Hepatocyte (in vitro differentiated cells): Measurements from ENCODE around the gene NHERF2. TPM values are rescaled to one million over a fixed set of nuclear protein-coding genes. Genes with fewer than 3 reads are reported as not detected.

Experiments used
- DNase-seq: peaks from one replicate; pipeline ENCODE4 v3.0.0-alpha.2; 2016; ENCODE audit warnings: low spot score
- H2AFZ ChIP-seq: fragments of 200-600 bp; sonication (generic); 2 replicates; pipeline ENCODE4 v1.6.0; 2016; ENCODE audit warnings: antibody characterized with exemption, mild to moderate bottlenecking
- H3K27ac ChIP-seq: fragments of 200-600 bp; sonication (generic); 2 replicates; pipeline ENCODE4 v1.5.1; 2016; ENCODE audit warnings: mild to moderate bottlenecking
- H3K27me3 ChIP-seq: fragments of 200-600 bp; sonication (generic); 2 replicates; pipeline ENCODE4 v1.6.1; 2016
- H3K36me3 ChIP-seq: fragments of 200-600 bp; sonication (generic); replicated peaks from 2 replicates; pipeline ENCODE4 v1.5.1; 2016; ENCODE audit warnings: low read depth; ENCODE audit not compliant: insufficient read depth
- H3K4me1 ChIP-seq: fragments of 200-600 bp; sonication (generic); 2 replicates; pipeline ENCODE4 v1.5.1; 2016; ENCODE audit warnings: mild to moderate bottlenecking, moderate library complexity; ENCODE audit not compliant: insufficient read depth
- H3K4me2 ChIP-seq: fragments of 200-600 bp; sonication (generic); 2 replicates; pipeline ENCODE4 v1.6.0; 2016
- H3K4me3 ChIP-seq: fragments of 200-600 bp; sonication (generic); 2 replicates; pipeline ENCODE4 v1.5.1; 2016; ENCODE audit warnings: mild to moderate bottlenecking
- H3K79me2 ChIP-seq: fragments of 200-600 bp; sonication (generic); 2 replicates; pipeline ENCODE4 v1.6.0; 2017; ENCODE audit warnings: mild to moderate bottlenecking
- H3K9me2 ChIP-seq: fragments of 200-600 bp; sonication (generic); replicated peaks from 2 replicates; pipeline ENCODE4 v1.6.0; 2017; ENCODE audit warnings: mild to moderate bottlenecking; ENCODE audit not compliant: insufficient read depth
- H3K9me3 ChIP-seq: fragments of 200-600 bp; sonication (generic); 2 replicates; pipeline ENCODE4 v1.5.1; 2016; ENCODE audit warnings: low read depth, mild to moderate bottlenecking
- H4K20me1 ChIP-seq: fragments of 200-600 bp; sonication (generic); 2 replicates; pipeline ENCODE4 v1.6.0; 2016; ENCODE audit warnings: mild to moderate bottlenecking; ENCODE audit not compliant: insufficient read depth, poor library complexity, severe bottlenecking
- CTCF ChIP-seq: fragments of 200-600 bp; sonication (generic); IDR thresholded peaks from 2 replicates; pipeline ENCODE4 v1.5.1; 2016; ENCODE audit warnings: antibody characterized with exemption, mild to moderate bottlenecking; ENCODE audit not compliant: poor library complexity
- EZH2 ChIP-seq: fragments of 200-600 bp; sonication (generic); IDR thresholded peaks from 2 replicates; pipeline ENCODE4 v1.6.1; 2016; ENCODE audit warnings: antibody characterized with exemption, mild to moderate bottlenecking, borderline replicate concordance
- EZH2phosphoT487 ChIP-seq: fragments of 200-600 bp; sonication (generic); IDR thresholded peaks from one replicate; pipeline ENCODE4 v1.6.1; 2018; ENCODE audit warnings: antibody characterized with exemption, mild to moderate bottlenecking, low read depth, moderate library complexity; ENCODE audit not compliant: unreplicated experiment, severe bottlenecking
- WGBS: methylation state at CpG from one replicate; pipeline ENCODE4 v1.1.6; 2016; ENCODE audit warnings: low lambda C conversion rate; ENCODE audit errors: missing lambda C conversion rate; 5-methylcytosine and 5-hydroxymethylcytosine counted together
- polyA plus RNA-seq: library from polyadenylated mRNA; unstranded; fragments of >200 nt; fragmentation: Nextera tagmentation; extraction: Ambion mirVana; gene quantifications from 2 replicates; pipeline ENCODE4 v1.2.1, GENCODE V29; 2016
- total RNA-seq: library from RNA; depleted of rRNA; stranded (reverse); fragments of >200 nt; gene quantifications from 2 replicates; pipeline ENCODE4 v1.2.3, GENCODE V29; 2014

The NHERF2 gene
- total and polyA plus RNA-seq, 2 experiments from 2014 or later, result 29.6 to 43.8 TPM

- peaks cover 17% of the 10 kb centered on the region for H3K79me2 ChIP-seq
- no peaks in the 10 kb centered on the region for H3K9me2 ChIP-seq
- no peak overlapping the region for H3K4me2 ChIP-seq
- no peak for DNase-seq
- peaks cover 15% of the 10 kb centered on the region for H3K4me1 ChIP-seq
- no peaks in the 10 kb centered on the region for H3K36me3 ChIP-seq
- no peaks in the 10 kb centered on the region for H3K27me3 ChIP-seq
- TF ChIP-seq EZH2phosphoT487 (no peak), CTCF (no peak), EZH2 (no peak)
- H3K9me3 ChIP-seq, result no peaks in the 10 kb centered on the region
- WGBS, result 98% methylated on average over 25 of the region's 28 CpGs
- H3K27ac ChIP-seq, result no peak overlapping the region
- no peak overlapping the region for H2AFZ ChIP-seq
- H4K20me1 ChIP-seq, result peaks cover 18% of the 10 kb centered on the region
- no peak overlapping the region for H3K4me3 ChIP-seq
Measured at GRCh38 chr16:1999866-2000514, 26.7 kb upstream of the NHERF2 start.

GRCh38 chr16:2001035-2001434 is 25.7 kb upstream of the NHERF2 start:
- H4K20me1 ChIP-seq, result peaks cover 29% of the 10 kb centered on the region
- peaks cover 27% of the 10 kb centered on the region for H3K79me2 ChIP-seq
- H3K4me1 ChIP-seq, result peaks cover 15% of the 10 kb centered on the region
- TF ChIP-seq CTCF, result no peak
- TF ChIP-seq EZH2, result no peak
- TF ChIP-seq EZH2phosphoT487, result no peak
- H2AFZ ChIP-seq, result no peak overlapping the region
- no peaks in the 10 kb centered on the region for H3K36me3 ChIP-seq
- no peak overlapping the region for H3K4me2 ChIP-seq
- H3K9me3 ChIP-seq, result no peaks in the 10 kb centered on the region
- 97% methylated on average over 19 of the region's 19 CpGs for WGBS
- no peak overlapping the region for H3K4me3 ChIP-seq
- H3K27ac ChIP-seq, result no peak overlapping the region
- H3K9me2 ChIP-seq, result no peaks in the 10 kb centered on the region
- no peak for DNase-seq
- no peaks in the 10 kb centered on the region for H3K27me3 ChIP-seq

DNA sequence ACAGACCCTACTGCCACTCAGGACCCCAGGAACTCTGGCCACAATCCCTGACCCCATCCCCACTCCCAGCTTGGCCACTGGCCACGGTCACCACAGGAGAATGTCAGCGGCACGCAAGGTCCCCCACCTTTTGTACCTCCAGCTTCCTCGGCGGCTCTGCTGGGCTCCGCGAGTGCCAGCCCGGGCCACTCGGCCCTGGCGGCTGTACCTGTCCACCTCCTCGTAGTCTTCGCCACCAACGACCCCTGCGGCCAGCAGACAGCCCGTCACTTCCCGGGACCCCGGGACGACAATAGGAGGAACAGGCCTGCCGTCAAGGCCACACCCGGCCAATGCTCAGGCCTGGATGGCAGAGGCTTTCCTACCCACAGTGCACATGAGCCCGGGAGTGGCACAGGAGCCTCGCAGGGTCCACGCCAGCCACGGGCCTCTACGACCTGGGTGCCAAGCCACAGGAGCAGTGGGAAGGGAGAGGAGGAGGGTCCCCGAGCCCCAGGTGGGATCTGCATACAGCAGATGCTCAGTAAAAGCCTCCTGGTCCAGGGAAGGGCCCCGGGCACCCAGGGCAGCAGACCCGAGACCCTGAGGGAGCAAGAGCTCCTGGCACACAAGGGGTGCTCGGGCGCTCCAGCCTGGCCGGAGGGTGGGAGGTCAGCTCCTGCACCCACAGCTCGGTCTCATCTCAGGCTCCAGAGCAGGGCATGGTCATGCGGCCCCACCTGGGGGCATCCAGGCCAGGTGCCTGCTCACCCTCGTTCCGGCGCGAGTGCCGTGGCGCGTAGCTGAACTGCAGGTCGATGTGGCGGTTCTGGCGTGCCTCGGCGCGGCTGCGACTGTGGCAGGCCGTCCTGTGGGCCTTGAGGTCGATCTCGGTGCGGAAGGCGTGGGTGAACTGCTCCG is 25.0 kb upstream of the NHERF2 start:
- no peaks in the 10 kb centered on the region for H3K27me3 ChIP-seq
- no peaks in the 10 kb centered on the region for H3K36me3 ChIP-seq
- WGBS, result 98% methylated on average over 53 of the region's 53 CpGs
- peaks cover 35% of the 10 kb centered on the region for H4K20me1 ChIP-seq
- no peak for TF ChIP-seq CTCF
- TF ChIP-seq EZH2phosphoT487, result no peak
- no peaks in the 10 kb centered on the region for H3K9me2 ChIP-seq
- no peak for DNase-seq
- no peak overlapping the region for H3K4me2 ChIP-seq
- H3K4me3 ChIP-seq, result no peak overlapping the region
- H3K27ac ChIP-seq, result no peak overlapping the region
- H2AFZ ChIP-seq, result no peak overlapping the region
- peaks cover 34% of the 10 kb centered on the region for H3K79me2 ChIP-seq
- no peaks in the 10 kb centered on the region for H3K9me3 ChIP-seq
- peaks cover 14% of the 10 kb centered on the region for H3K4me1 ChIP-seq
